ENCODE measurements around the gene MYADML2.
A peak's percentile ranks its signal among the peaks of the same experiment; 100 is the strongest.

Gene MYADML2

GRCh38 chr17:81899514-81900166 is 47.4 kb downstream of the MYADML2 start:
- DNase-seq (ENCODE audit: low read depth) = no peak

DNA sequence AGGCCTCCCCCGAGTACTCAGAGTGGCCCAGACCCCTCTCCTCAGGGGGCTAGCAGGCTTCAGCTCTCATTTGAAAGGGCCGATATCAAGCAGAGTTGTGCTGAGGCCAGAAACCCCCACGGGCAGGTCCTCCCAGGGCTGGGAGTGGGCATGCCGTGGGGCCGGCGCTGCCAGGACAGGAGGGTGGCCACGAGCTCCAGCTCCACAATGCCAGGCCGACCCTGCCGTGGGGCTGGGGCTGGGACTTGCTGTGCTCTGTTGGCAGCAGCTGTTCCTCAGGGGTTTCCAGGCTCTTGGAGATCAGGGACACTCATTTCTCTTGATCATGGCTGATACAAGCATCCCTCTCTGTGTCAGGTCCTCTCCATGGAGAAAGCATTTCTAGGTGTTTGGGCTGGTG is 48.1 kb downstream of the MYADML2 start:
- no peak for DNase-seq (ENCODE audit: low read depth)

DNA sequence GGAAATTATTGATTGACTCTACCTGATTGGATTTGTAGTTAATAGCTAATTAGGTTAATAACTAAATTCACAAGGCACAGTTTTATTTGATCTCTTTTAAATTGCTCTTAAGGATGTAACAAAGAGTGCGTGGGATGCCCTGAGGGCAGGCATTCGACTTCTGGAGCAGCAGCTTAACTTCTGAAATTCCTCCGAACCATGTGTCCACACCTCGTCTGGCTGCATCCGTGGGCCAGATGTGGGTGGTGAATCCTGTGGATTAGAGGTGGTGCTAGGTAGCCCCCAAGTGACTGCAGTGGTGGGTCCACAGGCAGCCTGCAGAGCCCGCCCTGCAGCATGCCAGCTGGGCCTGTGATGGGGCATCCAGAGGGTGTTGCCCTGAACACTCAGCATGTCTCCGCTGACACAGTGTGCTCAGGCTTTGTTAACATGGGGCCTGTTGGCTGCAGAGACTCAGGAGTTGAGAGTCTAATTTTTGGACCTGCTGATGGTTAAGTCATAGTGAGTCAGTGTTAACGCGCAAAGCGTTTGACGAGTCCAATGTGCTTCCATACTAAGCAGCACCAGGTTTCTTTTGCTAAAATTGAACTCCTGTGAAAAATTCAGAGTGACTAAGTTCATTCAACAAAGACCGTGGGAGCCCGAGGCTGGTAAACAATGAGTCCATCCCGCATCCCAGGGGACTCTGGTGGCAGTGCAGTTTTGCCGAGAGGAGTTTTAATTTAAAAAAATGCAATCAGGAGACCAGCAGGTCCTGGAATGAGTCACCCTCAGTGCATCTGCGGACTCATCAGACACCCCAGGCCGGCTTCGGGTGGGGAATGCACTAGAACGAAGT is 48.8 kb downstream of the MYADML2 start:
- DNase-seq (ENCODE audit: low read depth) = peak; percentile 56

DNA sequence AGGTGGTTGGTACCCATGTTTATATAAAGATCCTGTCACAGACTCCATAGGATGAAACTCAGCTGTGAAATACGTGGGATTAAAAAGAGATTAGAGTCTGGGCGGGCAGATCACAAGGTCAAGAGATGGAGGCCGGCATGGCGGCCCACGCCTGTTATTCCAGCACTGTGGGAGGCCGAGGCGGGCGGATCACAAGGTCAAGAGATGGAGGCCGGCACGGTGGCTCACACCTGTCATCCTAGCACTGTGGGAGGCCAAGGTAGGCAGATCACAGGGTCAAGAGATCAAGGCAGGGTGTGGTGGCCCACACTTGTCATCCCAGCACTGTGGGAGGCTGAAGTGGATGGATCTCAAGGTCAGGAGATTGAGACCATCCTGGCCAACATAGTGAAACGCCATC is 51.6 kb downstream of the MYADML2 start:
- DNase-seq (ENCODE audit: low read depth) = no peak

DNA sequence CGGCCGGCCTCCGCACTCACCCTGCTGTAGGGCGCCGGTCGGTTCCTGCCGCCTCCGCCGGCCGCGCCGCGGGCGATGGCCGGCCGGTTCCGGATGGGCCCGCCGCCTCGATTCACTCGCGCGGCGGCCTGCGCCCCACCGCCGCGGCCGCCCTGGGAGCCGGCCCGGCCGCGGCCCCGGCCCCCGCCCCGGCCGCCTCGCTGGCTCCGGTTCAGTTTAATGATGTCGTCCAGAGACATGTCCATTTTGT is 55.8 kb downstream of the MYADML2 start:
- no peak for DNase-seq (ENCODE audit: low read depth)

DNA sequence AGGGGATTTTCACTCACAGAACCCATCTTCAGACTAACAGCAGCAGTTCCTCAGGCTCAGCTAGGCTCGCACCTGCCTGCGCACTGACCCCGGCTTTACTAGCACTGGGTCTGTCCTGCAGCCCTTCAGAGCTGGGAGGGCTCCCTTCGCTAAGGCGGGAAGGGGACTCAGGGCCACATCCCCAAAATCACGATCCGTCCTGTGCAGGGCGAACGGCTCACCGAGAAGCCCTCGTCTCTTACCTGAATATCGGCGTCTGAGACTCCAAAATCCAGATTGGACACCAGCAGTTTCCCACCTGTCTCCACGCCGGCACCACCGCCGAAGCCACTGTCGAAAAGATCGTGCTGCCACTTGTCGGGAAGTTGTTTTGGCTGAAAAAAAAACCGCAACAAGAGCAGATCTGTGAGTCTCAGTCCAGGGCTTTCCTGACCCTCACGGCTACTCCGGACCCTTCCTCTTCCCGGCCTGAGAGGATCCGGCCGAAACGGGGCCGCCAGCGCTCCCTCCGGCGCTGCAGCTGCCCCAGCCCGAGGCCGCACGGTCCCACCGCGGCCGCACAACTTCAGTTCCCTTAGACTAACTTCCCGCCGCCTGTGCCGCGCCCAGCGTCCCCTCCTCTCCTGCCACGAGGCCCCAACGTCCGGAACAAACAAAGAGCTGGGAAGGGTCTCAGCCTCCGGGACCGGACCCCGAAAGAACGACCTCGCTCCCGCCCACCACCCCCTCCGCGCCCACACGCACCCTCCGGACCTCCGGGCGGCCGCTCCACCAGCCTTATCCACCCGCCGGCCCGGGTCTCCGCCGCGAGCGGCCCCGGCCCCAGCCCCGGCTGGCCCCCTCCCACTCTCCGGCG is 56.4 kb downstream of the MYADML2 start:
- no peak for DNase-seq (ENCODE audit: low read depth)

Data from HS-27A (cell line).